HG03575 (cell line): Measurements from ENCODE around the gene LCMT2.
"Not testable (repeated sequence)": the region's sequence is repeated elsewhere in the genome, so short reads cannot be mapped to it uniquely, and the experiment has no call there.

ENCODE experiments used
- ATAC-seq: cut with Tn5 transposase; IDR thresholded peaks from one replicate; pipeline ENCODE4 v1.9.1; 2021; ENCODE audit not compliant: unreplicated experiment, insufficient number of reproducible peaks, low FRiP score; ENCODE audit errors: extremely low read depth

The LCMT2 gene

DNA sequence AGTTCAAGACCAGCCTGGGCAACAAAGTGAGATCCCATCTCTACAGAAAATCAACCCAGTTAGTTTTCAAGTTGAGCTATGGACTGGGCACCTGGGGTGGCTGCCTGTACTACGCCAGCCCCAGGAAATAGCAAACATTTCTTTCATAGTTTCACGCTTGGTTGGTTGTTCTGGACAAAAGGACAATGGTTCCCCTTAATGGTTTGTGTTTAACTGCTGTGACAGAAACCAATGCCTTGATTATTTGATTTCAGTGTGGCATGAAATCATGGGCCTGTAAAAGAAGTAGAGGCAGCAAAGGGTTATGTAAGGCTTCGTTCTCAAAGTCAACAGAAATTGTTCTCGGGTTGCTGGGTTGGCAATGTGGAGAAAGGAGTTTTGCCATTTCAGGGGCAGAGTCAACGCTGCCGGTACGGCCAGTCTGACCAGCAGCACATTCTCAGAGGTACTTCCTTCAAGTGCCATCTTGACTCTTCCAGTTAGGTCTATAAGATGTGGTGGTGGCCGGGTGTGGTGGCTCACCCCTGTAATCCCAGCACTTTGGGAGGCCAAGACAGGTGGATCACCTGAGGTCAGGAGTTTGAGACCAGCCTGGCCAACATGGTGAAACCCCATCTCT lies 12.7 kb downstream of the LCMT2 start:
- ATAC-seq, result no peak

DNA sequence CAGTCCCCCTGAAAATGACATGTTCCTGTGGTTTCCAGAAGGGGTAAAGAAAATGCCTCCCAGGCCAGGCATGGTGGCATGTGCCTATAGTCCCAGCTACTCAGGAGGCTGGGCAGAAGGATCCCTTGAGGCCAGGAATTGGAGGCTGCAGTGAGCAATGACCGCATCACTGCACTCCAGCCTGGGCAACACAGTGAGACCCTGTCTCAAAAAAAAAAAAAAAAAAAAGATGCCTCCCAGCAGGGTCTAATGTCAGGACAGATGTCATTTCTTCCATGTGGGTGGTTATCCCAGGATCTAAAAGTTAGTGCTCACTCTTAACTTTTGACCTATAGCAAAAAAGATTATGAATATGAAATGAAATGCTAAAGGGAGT lies 13.4 kb downstream of the LCMT2 start:
- ATAC-seq, result no peak

DNA sequence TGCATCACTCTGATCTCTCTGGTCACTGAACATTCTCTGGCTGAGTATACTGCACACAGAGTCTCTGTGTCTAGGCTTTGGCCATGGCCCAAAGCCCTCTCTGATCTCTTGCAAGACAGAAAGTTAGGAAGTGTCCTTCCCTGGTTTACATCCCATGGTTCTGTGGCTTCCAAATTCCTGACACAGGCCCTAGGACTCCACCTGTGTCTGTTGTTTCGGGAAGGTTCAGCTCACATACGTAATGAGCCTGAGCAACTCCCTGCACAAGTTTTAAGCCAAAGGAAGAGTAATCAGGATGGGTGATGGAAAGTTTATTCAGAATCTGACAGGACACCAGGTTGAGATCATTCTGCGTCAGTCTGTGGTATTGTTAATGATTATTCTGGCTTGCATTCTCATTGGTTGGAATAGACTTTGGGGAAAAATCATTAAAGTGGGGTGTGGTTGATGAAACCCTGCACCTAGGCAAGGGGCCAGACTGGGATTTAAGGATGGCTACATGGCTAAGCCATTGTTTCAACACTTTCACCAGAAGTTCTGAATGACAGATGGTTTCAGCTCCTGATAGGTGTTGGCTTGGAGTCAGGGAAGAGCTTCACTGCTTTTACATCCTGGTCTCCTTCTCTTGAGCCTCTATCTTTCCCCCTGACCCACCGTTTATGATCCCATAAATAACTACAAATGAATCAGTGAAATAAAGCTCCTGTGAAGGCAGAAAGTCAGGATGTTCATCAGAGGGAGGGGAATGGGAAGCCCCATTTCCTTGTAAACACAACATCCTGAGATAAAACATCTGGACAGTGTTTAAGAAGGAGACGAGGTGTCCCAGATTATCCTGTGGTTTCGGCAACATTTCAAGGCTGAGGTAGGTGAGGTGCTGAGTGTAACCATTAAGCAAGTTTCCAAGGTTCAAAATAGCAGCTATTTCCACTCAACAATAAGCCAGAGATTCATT lies 14.1 kb downstream of the LCMT2 start:
- no peak for ATAC-seq

DNA sequence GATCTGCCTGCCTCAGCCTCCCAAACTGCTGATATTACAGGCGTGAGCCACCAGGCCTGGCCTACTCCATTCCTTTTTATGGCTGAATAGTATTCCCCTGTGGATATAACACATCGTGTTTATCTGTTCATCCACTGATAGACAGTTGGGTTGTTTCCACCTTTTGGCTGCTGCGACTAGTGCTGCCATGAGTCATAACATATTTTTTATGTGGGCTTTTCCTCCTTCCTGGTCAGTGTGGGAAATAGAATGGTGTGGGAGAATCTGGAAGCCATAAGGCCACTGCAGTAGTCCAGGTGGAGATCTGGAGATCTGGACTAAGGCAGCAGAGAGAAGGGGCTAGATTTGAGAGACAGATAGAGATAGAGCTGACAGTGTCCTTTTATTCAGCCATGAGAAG lies 16.2 kb downstream of the LCMT2 start:
- ATAC-seq, result no peak

DNA sequence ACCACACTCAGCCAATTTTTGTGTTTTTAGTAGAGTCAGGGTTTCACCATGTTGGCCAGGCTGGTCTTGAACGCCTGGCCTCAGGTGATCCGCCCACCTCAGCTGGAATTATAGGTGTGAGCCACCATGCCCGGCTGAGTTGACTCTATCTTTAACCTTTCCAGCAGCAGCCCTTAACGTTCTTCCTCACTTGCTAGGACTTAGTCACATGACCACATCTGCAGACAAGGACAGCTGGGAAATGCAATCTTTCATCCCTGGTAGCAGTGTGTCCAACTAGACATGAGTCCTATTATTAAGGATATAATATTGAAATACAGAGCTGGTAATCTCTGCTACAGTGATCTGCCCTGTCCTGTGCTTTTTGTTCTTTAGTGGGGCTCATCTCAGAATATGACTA lies 18.0 kb downstream of the LCMT2 start:
- no peak for ATAC-seq

DNA sequence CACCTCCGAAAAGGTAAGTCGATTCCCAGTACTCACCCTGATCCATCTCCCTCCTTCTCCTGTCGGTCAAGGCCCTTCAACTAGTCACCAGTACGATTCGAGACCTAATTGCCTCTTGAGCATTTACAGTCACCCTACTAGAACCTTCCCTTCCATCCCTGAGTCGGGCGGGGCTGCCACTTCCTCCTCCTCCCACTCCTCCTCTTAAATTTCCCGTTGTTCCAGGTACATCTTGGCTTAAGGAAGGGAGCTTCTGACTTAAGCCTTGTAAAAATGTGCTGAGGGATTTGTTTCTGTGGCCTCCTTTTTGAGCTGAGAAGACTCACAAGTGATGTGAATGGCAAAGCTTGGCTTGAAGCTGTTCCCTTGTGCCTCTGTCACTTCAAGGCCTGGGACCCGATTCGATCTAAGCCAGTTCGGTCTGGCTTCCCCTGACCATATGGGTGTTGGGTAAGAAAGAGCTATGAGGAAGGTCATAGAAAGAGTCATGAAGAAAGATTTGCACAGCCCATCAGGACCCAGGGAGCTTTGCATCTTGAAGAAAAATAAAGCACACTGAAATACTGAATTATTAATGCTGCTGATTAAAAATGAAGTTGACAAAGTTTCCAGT lies 28.1 kb downstream of the LCMT2 start, which contains the start of gene TGM7:
TGM7 (minus strand) TSS at position 51 of the 613 bp plus-strand sequence.
- ATAC-seq, result no peak

DNA sequence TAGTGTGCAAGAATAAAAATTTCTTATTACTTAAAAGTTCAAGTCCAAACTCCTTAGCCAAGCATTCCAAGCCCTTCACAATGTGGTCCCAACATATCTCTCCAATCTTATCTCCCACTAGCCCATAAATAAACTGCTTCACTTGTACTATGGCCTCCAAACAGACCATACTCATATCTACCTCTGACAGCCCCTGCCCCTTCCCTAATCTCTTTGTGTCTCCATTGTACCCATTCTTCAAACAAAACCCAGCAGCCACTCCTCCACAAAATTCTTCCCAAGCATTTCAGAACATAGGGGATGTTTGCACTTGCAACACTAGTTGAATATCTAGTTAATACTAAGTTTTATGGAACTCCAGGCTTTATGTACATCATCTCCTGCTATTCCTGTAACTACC lies 30.5 kb downstream of the LCMT2 start:
- no peak for ATAC-seq

DNA sequence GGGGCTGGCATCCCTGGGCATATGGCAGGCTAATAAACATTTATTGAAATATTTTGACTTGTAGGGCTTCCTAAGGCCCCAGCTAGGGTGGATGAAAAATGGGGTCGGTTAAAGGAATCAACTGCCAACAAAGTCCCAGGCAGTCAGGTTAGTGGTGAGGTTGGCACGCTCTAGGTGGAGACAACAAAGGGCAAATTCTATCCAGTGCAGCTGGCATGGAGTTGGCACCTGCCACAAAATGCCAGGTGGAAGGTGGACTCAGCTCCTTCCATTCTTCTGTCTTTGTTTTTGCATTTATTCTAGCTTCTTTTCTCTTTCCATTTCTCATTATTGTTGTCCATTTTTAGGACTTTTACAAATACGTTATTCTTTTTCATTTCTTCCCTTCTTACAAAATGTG lies 31.0 kb downstream of the LCMT2 start:
- ATAC-seq, result no peak

DNA sequence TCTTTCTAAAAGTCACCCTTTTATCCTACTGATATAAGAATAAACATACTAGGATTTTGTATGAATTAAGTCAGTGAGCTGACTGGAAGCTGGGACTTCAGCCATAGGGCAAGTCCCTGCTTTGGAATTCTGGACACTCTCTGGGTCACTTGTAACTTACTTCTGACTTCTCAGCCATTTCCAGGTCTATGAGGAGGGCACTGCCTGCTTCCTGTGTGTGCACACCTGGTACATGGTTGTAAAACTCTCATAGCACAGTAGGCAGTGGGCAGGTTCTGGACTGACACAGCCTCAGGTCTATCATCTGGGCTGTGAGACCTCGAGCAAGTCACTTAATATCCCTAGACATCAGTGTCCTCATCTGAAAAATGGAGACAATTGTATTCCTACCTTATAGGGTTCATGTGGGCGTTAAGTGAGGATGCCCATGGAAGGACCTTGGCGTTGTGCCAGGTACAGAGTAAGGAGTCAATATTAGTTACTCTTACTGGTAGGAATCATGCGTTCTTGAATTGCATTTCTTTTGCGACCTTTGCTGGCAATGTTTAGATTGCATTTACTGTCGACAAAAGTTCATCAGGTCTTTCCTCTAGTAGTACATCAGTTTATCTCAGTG lies 36.2 kb downstream of the LCMT2 start:
- ATAC-seq, result no peak

DNA sequence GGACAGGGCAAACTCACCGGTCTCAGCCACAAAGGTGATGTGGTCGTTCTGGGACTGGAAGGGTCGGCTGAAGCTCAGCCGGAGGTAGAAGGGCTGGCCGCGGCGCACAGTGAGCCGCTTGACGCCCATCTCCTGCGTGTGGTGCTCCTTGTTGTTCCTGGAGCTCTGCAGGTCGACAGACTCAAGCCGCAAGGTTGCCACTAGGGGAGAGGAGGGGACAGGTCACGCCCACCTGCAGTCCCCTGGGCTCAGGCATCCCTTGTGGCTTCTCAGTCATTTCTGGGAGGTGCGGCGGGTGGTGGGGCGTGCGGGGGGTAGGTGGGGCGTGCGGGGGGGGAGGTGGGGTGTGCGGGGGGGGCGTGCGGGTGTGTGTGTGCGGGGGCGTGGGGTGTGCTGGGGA lies 36.9 kb downstream of the LCMT2 start:
- no peak for ATAC-seq

DNA sequence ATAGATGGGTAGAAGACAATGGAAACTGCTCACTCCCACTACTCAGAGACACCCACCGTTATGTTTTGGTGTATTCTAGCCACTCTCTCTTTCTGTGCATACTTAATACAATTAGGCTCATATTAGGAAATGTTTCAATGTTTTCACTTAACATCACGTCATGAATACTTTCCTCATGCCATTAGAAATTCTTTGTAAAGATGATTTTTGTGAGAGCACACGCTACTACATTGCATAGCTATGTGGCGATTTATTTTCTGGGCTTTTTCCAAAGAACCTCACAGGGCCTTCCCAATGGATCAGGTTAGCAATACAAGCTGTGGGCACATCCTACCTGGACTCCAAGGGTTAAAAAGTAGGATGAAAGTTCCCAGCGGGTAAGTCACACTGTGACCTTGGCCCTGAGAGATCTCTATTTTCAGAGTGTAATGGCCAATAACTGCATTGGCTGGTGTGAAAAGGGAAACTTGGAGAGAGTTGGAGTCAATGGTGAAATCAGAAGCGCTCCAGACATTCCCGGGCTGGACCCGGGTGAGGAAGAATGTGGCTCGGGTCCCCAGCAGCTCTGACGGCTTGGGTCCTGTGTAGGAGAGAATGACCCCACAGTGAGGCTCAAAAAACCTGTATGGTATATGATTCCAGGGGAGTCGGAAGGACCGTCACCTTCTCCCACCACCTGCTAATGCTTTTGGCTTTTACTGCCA lies 37.8 kb downstream of the LCMT2 start:
- ATAC-seq, result no peak

DNA sequence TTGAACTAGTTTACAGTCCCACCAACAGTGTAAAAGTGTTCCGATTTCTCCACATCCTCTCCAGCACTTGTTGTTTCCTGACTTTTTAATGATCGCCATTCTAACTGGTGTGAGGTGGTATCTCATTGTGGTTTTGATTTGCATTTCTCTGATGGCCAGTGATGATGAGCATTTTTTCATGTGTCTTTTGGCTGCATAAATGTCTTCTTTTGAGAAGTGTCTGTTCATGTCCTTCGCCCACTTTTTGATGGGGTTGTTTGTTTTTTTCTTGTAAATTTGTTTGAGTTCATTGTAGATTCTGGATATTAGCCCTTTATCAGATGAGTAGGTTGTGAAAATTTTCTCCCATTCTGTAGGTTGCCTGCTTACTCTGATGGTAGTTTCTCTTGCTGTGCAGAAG lies 40.7 kb downstream of the LCMT2 start:
- not testable (repeated sequence) for ATAC-seq

DNA sequence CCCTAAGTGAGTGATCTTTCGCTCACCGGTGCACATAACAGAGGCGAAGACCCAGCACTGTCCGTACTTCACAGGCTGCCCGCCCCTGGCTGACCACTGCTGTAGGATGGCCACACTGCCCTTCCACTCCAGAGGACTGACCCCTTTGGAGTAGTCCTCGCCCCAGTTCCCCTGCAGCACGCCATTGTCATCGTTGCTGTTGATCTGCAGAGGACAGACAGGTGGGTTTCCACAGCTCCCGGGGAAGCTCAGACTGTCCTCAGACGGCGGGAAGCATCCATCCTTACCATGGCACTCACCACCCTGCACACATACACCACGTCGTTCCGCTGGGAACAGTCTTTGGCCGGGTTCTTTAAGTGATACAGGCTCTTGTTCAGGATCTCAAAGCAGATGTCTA lies 43.1 kb downstream of the LCMT2 start:
- ATAC-seq, result no peak

DNA sequence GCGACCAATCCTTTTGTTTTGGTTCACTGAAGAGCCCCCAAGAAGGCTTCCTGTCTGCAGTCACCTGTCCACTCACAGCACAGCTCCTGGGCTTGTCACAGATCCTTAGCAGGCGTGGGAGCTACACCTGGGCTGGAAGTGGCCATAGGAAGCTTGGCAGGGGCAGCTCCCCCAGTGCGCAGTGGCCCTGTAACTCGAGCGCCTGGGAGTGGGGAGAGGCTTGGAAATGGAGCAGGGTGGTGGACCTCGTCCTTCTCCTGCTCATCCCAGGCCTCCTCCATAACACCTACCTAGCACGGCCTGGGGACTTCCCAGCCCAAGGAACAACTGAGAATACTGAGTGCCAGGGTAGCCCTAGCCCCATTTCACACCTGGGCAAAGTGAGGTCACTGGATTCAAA lies 44.3 kb downstream of the LCMT2 start:
- ATAC-seq, result no peak

DNA sequence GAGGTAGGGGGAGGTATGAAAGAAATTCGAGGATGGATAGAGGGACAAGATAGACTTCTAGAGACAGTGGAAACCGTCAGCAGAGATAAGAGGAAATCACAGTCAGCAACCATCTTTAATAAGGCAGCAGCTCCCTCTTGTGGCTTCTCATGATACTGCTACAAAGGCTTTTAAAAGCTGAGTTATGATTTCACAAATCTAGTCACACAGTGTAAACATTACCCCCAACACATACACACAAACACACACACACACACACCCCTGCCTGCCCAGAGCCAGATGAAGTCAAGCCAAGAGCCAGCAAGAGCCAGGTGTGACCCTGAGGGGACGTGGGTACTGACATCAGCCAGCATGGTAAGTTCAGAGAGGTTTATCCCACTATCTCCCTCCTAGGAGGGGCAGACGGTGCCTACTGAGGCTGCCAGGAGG lies 44.8 kb downstream of the LCMT2 start:
- ATAC-seq, result no peak

DNA sequence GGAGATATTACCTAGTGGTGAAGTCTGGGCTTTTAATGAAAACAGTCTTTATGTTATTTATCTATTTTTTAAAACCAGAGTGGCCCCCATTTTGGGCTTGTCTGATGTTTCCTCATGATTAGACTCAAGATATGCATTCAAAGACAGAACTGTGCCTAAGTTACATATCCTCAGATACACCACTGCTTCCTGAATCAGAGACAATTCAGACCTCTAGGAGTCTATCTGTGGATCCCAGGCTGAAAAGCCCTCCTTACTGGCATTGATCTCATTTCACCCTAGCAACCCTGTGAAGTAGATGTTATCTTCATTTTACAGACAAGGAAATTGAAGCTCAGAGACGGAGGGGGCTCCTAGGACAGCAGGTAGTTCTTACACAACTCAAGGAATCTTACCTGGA lies 46.8 kb downstream of the LCMT2 start:
- ATAC-seq, result no peak

DNA sequence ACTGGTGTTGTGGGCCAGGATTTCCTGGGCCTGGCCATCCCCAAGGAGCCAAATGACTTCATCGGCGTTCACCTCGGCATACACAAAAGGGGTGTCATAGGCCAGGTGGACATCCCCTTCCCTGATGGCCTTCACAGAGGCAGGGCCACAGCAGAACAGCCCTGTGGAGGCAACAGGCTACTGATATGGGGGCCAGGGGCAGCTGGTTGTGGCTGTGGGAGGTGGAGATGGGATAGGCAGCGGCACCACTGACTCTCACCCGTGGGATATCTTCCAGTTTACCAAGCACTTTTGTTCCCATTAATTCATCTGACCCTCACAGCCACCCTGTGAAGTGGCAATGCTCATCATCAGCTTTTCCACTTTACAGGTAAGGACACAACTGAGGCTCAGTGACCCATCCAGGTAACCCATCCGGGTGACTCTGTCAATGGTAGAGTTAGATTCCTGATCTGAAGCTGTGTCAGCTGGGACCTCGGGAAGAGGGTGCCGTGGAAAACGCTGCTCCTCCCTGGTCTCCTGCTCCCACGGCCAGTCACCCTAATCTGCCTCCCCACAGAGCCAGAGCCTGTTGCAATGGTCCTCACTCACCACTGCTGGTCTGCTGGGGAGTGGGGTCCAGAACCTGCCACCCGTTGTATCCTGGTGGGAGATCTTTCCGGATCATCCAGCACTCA lies 48.3 kb downstream of the LCMT2 start:
- no peak for ATAC-seq

DNA sequence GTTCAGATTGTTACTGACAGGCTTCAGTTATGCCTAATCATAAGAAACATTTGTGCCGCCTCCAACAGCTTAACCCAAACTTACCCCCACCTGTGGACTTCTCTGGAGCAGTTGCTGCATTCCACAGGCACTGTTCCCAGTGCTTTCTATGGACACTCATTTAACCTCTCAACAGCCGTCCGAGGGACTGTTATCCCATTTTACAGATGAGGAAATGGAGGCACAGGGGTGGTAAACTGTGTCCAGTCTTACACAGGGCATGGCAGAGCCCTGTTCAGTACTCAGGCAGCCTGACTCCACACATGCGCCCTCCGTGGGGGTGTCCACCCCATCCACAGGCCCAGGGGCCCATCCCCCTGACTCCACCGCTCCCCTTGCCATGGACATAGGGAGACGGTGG lies 49.4 kb downstream of the LCMT2 start:
- ATAC-seq, result no peak

DNA sequence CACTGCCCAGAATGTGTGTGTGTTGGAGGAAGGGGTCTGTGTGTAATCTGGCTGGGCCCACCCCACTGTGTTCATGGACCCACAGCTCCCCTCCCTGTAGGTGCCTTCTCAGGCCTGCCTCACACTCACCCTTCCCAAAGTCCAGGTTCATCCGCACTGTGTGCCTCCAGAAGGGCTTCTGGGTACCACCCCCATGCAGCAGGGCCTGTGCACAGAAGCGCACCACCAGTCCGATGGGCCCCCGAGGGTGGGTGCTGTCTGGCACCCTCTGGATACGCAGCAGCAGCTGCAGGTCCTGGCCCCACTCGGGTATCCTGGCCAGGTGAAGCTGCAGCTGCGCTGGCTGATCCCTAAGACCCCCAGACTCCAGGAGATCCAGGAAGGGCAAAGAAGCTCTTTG lies 50.9 kb downstream of the LCMT2 start:
- no peak for ATAC-seq
